Fibroblast of the conjunctiva (primary cell): Measurements from ENCODE around the gene POM121L2.

ENCODE experiments used
- DNase-seq: peaks from one replicate; pipeline ENCODE4 v3.0.0-alpha.2; 2010; ENCODE audit warnings: low read depth

The POM121L2 gene

GRCh38 chr6:27312146-27312949, at the start of gene POM121L2:
TSS of gene POM121L2 (minus strand) at chr6:27312273. CDS start at chr6:27312170, 103 bp downstream.
- no peak for DNase-seq

GRCh38 chr6:27359231-27359630, 47.2 kb upstream of the POM121L2 start:
- no peak for DNase-seq

GRCh38 chr6:27358786-27359185, 46.7 kb upstream of the POM121L2 start:
- no peak for DNase-seq

GRCh38 chr6:27352850-27353249, 40.8 kb upstream of the POM121L2 start:
- DNase-seq, result no peak

- DNase-seq, result no peak
Observed at GRCh38 chr6:27334141-27334540, 22.1 kb upstream of the POM121L2 start.

GRCh38 chr6:27333642-27334040, 21.6 kb upstream of the POM121L2 start:
- DNase-seq, result no peak

GRCh38 chr6:27332692-27333641, 20.9 kb upstream of the POM121L2 start:
- peak; percentile 50 for DNase-seq

GRCh38 chr6:27327023-27327738, 15.1 kb upstream of the POM121L2 start:
- DNase-seq, result no peak

- DNase-seq, result no peak
Observed at GRCh38 chr6:27321901-27322300, 9.8 kb upstream of the POM121L2 start.

- no peak for DNase-seq
Observed at GRCh38 chr6:27321370-27321769, 9.3 kb upstream of the POM121L2 start.

- DNase-seq, result no peak
Observed at GRCh38 chr6:27318973-27319372, 6.9 kb upstream of the POM121L2 start.

- DNase-seq, result no peak
Observed at GRCh38 chr6:27314046-27314445, 2.0 kb upstream of the POM121L2 start.

GRCh38 chr6:27312950-27313271, 838 bp upstream of the POM121L2 start:
- no peak for DNase-seq

GRCh38 chr6:27311806-27312145, 297 bp downstream of the POM121L2 start:
- no peak for DNase-seq

GRCh38 chr6:27303613-27304272, 8.3 kb downstream of the POM121L2 start:
- DNase-seq, result no peak

- DNase-seq, result no peak
Observed at GRCh38 chr6:27297857-27298730, 14.0 kb downstream of the POM121L2 start.

- no peak for DNase-seq
Observed at GRCh38 chr6:27297484-27297856, 14.6 kb downstream of the POM121L2 start.

- DNase-seq, result no peak
Observed at GRCh38 chr6:27296106-27296783, 15.8 kb downstream of the POM121L2 start.

- DNase-seq, result peak; percentile 64
Observed at GRCh38 chr6:27295301-27296079, 16.6 kb downstream of the POM121L2 start.

- DNase-seq, result no peak
Observed at GRCh38 chr6:27294409-27294808, 17.7 kb downstream of the POM121L2 start.
